ENCODE measurements around the gene PRDX3.
A peak's percentile ranks its signal among the peaks of the same experiment; 100 is the strongest.

PRDX3 gene

GRCh38 chr10:119209035-119209735 lies 30.6 kb upstream of the PRDX3 start:
- peak; percentile 25 for DNase-seq (ENCODE audit: extremely low read depth, insufficient read length)
- Histone ChIP-seq H3K4me3 (replicated peaks; ENCODE audit: low read depth, low read length) (peak overlapping the region; percentile 81), H3K36me3 (ENCODE audit: control insufficient read depth, insufficient read depth, low read length) (no peaks in the 10 kb centered on the region; the same call in 1 of the 2 replicates), H3K27me3 (replicated peaks; ENCODE audit: control insufficient read depth, insufficient read depth, low read length) (no peaks in the 10 kb centered on the region)
- peak; percentile 94 for TF ChIP-seq CTCF (IDR thresholded peaks at IDR 0.05; ENCODE audit: insufficient read depth, low read length, poor library complexity, severe bottlenecking)

DNA sequence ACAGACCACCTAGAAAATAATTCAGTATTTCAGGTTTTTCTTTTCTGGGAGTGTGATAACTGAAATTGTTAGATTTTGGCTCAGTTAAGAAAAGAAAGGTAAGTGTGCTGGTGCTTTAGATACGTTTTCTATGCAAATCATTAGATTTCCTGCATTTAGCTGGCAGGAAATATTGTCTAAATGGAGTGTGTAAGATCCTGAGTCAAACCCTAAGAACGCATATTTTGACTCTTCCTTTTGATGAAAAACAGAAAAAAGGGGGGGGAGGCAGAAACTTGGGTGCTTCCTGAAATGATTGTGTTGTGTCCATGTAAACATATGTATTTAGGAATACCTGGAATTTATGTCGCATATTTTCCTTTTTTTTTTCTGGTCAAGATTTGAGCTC lies 29.9 kb upstream of the PRDX3 start:
- no peak for DNase-seq (ENCODE audit: extremely low read depth, insufficient read length)
- no peaks in the 10 kb centered on the region; the same call in 1 of the 2 replicates for H3K36me3 ChIP-seq (ENCODE audit: control insufficient read depth, insufficient read depth, low read length)
- TF ChIP-seq CTCF (IDR thresholded peaks at IDR 0.05; ENCODE audit: insufficient read depth, low read length, poor library complexity, severe bottlenecking) = no peak
- H3K4me3 ChIP-seq (replicated peaks; ENCODE audit: low read depth, low read length) = peak overlapping the region; percentile 81
- H3K27me3 ChIP-seq (replicated peaks; ENCODE audit: control insufficient read depth, insufficient read depth, low read length) = no peaks in the 10 kb centered on the region

GRCh38 chr10:119207713-119208552 lies 29.3 kb upstream of the PRDX3 start:
- no peak for TF ChIP-seq CTCF (IDR thresholded peaks at IDR 0.05; ENCODE audit: insufficient read depth, low read length, poor library complexity, severe bottlenecking)
- H3K4me3 ChIP-seq (replicated peaks; ENCODE audit: low read depth, low read length) = peak overlapping the region; percentile 81
- H3K36me3 ChIP-seq (ENCODE audit: control insufficient read depth, insufficient read depth, low read length) = no peaks in the 10 kb centered on the region; the same call in 1 of the 2 replicates
- H3K27me3 ChIP-seq (replicated peaks; ENCODE audit: control insufficient read depth, insufficient read depth, low read length) = no peaks in the 10 kb centered on the region
- peak; percentile 74 for DNase-seq (ENCODE audit: extremely low read depth, insufficient read length)

- no peak for TF ChIP-seq CTCF (IDR thresholded peaks at IDR 0.05; ENCODE audit: insufficient read depth, low read length, poor library complexity, severe bottlenecking)
- Histone ChIP-seq H3K36me3 (ENCODE audit: control insufficient read depth, insufficient read depth, low read length) (no peaks in the 10 kb centered on the region; the same call in 1 of the 2 replicates), H3K4me3 (replicated peaks; ENCODE audit: low read depth, low read length) (peak within 1 kb of the TSS; percentile 81), H3K27me3 (replicated peaks; ENCODE audit: control insufficient read depth, insufficient read depth, low read length) (no peaks in the 10 kb centered on the region)
- peak; percentile 99 for DNase-seq (ENCODE audit: extremely low read depth, insufficient read length)
Measured at GRCh38 chr10:119207366-119207666, 28.7 kb upstream of the PRDX3 start, which contains the start of gene GRK5. Gene GRK5, plus strand, starts transcription at chr10:119207571. Its CDS starts 347 bp downstream, at chr10:119207918.

- Histone ChIP-seq H3K36me3 (ENCODE audit: control insufficient read depth, insufficient read depth, low read length) (no peaks in the 10 kb centered on the region; the same call in 1 of the 2 replicates), H3K27me3 (replicated peaks; ENCODE audit: control insufficient read depth, insufficient read depth, low read length) (no peaks in the 10 kb centered on the region), H3K4me3 (replicated peaks; ENCODE audit: low read depth, low read length) (peak overlapping the region; percentile 81)
- TF ChIP-seq CTCF (IDR thresholded peaks at IDR 0.05; ENCODE audit: insufficient read depth, low read length, poor library complexity, severe bottlenecking) = no peak
- DNase-seq (ENCODE audit: extremely low read depth, insufficient read length) = peak; percentile 87
Measured at GRCh38 chr10:119206603-119207365, 28.2 kb upstream of the PRDX3 start.

Data from GM06990 (cell line).